Duodenal mucosa (tissue), 2 donors: ENCODE data around the gene LTBP2.

Experiments used
- H3K27ac ChIP-seq: one replicate; pipeline ENCODE4 v1.7.0; 2013; ENCODE audit warnings: low read depth, low read length
- H3K27me3 ChIP-seq, 2 donors: one replicate each; pipeline ENCODE4 v1.7.0; 2013; ENCODE audit warnings: low read length in 2 of 2, control low read depth in 1 of 2; ENCODE audit not compliant: insufficient read depth in 2 of 2, control insufficient read depth in 1 of 2
- H3K36me3 ChIP-seq, 2 donors: one replicate each; pipeline ENCODE4 v1.7.0; 2013; ENCODE audit warnings: low read length in 2 of 2, control low read depth in 1 of 2; ENCODE audit not compliant: insufficient read depth in 2 of 2, control insufficient read depth in 1 of 2
- H3K4me1 ChIP-seq, 2 donors: one replicate each; pipeline ENCODE4 v1.7.0; 2013; ENCODE audit warnings: low read length in 2 of 2, control low read depth in 1 of 2; ENCODE audit not compliant: insufficient read depth in 2 of 2, control insufficient read depth in 1 of 2
- H3K4me3 ChIP-seq, 2 donors: one replicate each; pipeline ENCODE4 v1.7.0; 2013; ENCODE audit warnings: low read length in 2 of 2, low read depth in 1 of 2
- H3K9ac ChIP-seq, 2 donors: one replicate each; pipeline ENCODE4 v1.7.0; 2013; ENCODE audit warnings: low read length in 2 of 2, low read depth in 1 of 2
- H3K9me3 ChIP-seq, 2 donors: one replicate each; pipeline ENCODE4 v1.7.0; 2013; ENCODE audit warnings: low read length in 2 of 2, control low read depth in 1 of 2; ENCODE audit not compliant: control insufficient read depth in 1 of 2

LTBP2 gene

DNA sequence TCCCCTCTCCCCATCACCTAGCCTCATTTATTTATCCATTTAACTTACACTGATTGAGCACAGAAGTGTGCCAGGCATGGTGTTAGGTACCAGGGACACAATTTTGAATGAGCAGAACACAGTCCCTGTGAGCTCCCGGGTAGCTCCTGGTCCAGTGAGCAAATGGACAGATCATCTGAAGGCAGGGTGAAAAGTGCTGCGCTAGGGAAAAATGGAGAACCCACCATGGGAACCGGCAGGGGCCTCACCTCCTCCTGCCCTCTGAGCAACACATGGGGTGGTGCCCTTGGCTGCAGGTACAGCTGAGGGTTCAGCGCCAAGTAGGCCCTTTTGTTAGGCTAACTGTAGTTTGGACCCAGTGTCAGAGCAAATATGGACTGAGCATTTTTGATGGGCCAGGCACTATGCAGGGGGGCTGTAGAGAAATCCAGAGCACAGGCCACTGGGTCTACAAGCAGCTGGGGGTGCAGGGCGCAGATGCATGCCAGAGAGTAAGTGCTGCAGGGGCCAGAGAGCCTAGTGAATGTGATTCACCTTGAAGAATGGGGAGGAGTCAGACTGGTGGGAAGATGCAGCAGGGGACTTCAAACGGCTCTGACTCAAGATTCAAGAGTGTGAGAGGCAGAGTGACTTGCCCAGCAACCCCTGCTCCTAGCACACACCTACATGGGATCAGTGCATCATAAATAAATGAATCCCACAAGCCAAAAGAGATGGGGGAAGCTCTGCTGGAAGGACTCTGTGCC, 28.2 kb downstream of the LTBP2 start:
- Histone ChIP-seq H3K9ac (no peak overlapping the region), H3K36me3 (no peaks in the 10 kb centered on the region), H3K27ac (no peak overlapping the region), H3K4me1 (no peaks in the 10 kb centered on the region), H3K4me3 (no peak overlapping the region), H3K27me3 (no peaks in the 10 kb centered on the region), H3K9me3 (no peaks in the 10 kb centered on the region)

DNA sequence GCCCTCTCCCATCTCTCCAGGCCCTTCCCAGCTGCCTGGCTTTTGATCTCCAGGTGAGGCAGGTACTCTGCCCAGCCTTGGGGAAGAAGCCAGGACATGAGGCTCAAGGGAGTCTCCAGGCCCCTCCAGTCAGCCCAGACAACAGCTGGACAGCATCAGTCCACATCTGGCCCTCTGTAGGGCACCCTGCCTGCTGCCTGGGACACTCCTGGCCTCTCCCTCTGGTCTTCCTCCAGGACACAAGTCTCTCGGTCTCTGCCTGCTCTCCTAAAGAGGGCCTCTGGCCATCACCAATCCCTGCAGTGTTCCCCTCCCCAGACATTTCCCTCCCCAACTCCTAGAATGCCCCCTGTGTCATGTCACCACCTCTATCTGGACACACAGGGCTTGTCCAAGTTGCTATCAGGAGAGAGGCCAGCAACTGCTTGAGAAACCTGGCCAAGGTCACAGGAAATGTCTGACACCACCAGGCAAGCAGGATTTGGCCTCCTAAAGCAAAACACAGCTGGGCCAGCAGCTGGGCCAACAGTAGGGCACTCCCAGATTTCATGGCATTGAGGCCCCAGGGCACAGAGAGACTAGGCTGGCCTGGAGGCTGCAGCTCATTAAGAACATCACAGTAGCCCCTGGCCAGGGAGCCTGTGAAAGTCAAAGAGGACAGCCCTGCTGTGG, 29.0 kb downstream of the LTBP2 start:
- H3K4me3 ChIP-seq: no peak overlapping the region
- no peaks in the 10 kb centered on the region for H3K36me3 ChIP-seq
- H3K9me3 ChIP-seq: no peaks in the 10 kb centered on the region
- H3K4me1 ChIP-seq: no peaks in the 10 kb centered on the region
- no peaks in the 10 kb centered on the region for H3K27me3 ChIP-seq
- H3K9ac ChIP-seq: no peak overlapping the region
- H3K27ac ChIP-seq: no peak overlapping the region

DNA sequence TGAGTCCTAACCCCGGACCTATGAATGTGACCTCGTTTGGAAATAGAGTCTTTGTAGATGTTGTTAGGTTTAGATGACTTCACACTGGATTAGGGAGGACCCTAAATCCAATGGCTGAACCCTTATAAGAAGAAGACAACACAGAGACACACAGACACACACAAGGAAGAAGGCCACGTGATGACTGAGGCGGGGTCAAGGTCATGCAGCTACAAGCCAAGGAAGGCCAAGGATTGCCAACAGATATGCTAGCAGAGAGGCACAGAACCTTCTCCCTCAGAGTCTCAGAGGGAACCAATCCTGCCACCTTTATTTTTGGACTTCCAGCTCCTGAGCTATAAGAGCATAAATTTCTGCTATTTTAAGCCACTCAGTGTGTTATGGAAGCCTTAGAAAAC, 31.8 kb downstream of the LTBP2 start:
- Histone ChIP-seq H3K4me1 (no peaks in the 10 kb centered on the region), H3K9me3 (no peaks in the 10 kb centered on the region), H3K4me3 (no peak overlapping the region), H3K27me3 (no peaks in the 10 kb centered on the region), H3K27ac (no peak overlapping the region), H3K9ac (no peak overlapping the region), H3K36me3 (no peaks in the 10 kb centered on the region)

DNA sequence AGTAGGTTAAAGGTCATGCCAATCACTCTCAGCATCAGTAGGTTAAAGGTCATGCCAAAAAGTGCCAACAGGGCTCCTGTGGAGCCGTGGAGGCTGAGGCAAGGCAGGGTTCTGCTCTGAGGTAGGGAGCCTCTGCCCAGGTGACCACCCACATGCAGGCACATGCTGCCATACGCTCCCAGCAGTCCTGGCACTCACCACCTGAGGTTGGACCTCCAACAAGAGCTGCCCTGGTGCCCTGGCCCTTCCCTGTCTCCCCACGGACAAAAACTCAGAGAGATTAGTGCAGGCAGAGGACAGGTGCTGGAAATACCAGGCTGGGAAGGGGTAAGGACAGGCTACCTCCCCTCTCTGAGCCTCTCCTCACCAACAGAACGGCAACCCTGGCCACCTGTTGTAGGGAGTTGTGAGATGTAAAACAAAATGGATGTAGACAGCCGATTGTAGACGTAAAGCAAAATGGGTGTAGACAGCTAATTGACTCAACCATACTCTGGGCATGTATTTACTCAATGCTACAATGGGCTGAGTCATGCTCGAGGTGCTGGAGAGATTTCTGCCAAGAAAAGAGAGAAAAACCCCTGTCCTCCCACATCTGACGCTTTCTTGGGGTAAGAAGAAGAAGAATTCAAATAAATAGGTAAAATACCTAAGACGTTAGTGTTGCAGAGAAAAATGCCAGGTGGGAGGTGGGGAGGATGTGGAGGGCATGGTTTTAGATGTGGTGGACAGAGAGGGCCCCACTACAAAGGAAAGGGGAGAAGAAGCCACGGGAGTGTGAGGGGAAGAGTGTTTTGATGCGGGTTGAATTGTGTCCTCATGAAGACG, 32.4 kb downstream of the LTBP2 start:
- no peak overlapping the region for H3K4me3 ChIP-seq
- H3K9me3 ChIP-seq: no peaks in the 10 kb centered on the region
- no peak overlapping the region for H3K27ac ChIP-seq
- no peaks in the 10 kb centered on the region for H3K27me3 ChIP-seq
- H3K36me3 ChIP-seq: no peaks in the 10 kb centered on the region
- H3K9ac ChIP-seq: no peak overlapping the region
- no peaks in the 10 kb centered on the region for H3K4me1 ChIP-seq

DNA sequence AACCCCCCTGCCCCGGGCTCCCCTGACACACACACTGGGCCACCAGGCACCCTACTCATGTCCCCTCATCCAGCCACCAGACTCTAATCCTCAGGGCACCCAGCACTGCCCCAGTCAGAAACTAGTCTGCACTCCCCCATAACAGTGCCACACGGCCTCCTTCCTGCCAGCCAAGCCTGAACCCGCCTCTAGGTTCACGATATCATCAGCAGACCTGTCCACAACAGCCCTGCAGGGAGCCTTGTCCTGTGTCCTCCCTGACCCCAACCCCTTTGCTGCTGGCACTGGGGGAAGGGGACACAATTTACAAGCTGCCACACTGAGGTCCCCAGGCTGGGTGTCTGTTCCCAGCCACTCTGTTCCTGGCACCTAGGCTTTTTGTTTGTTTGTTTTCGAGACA, 33.6 kb downstream of the LTBP2 start:
- Histone ChIP-seq H3K27me3 (no peaks in the 10 kb centered on the region), H3K9ac (no peak overlapping the region), H3K4me3 (no peak overlapping the region), H3K36me3 (no peaks in the 10 kb centered on the region), H3K27ac (no peak overlapping the region), H3K9me3 (no peaks in the 10 kb centered on the region), H3K4me1 (peaks cover 0 to 7% of the 10 kb centered on the region in 2 donors)

DNA sequence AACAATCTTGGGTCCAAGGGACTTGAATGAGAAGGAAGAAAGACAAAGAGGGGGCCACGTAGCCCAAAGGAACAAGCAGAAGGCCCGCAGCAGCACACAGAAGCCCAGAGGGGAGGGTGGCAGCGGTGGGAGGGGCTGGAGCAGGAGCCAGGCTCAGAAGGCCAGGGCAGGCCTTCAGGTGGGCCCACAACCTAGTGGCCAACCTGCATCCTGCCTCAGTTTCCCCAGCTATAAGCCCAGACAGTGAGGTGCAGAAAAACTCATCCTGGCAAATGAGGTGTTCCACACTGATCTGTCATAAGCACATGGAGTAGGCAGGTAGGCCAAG, 34.1 kb downstream of the LTBP2 start:
- peaks cover 5 to 12% of the 10 kb centered on the region in 2 donors for H3K4me1 ChIP-seq
- H3K9ac ChIP-seq: no peak overlapping the region
- H3K4me3 ChIP-seq: no peak overlapping the region
- no peaks in the 10 kb centered on the region for H3K36me3 ChIP-seq
- H3K27me3 ChIP-seq: no peaks in the 10 kb centered on the region
- H3K9me3 ChIP-seq: no peaks in the 10 kb centered on the region
- H3K27ac ChIP-seq: no peak overlapping the region

DNA sequence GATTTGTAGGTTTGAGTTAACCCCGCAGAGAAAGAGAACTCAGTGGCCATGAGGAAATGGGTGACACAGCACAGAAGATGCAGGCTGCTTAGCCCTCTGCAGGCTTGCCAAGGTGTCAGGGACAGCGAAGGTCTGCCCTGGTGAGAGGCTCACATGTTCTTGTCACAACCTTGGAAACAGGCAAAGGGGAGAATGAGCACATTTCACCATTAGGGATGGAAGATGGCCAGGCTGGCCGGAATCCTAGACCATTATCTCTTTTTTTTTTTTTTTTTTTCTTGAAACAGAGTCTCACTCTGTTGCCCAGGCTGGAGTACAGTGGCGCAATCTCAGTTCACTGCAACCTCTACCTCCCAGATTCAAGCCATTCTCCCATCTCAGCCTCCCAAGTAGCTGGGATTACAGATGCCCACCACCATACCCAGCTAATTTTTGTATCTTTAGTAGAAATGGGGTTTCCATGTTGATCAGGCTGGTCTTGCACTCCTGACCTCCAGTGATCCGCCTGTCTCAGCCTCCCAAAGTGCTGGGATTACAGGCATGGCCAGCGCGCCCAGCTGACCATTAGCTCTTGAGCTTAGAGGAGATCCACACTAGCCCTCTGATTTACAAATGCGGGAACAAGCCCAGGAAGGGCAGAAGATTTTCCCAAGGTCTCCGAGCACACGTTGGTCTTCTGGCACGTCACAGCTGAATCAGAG, 34.6 kb downstream of the LTBP2 start:
- Histone ChIP-seq H3K9me3 (no peaks in the 10 kb centered on the region), H3K4me3 (no peak overlapping the region), H3K9ac (no peak overlapping the region), H3K27me3 (no peaks in the 10 kb centered on the region), H3K27ac (no peak overlapping the region), H3K4me1 (peaks cover 6 to 14% of the 10 kb centered on the region in 2 donors), H3K36me3 (no peaks in the 10 kb centered on the region)

DNA sequence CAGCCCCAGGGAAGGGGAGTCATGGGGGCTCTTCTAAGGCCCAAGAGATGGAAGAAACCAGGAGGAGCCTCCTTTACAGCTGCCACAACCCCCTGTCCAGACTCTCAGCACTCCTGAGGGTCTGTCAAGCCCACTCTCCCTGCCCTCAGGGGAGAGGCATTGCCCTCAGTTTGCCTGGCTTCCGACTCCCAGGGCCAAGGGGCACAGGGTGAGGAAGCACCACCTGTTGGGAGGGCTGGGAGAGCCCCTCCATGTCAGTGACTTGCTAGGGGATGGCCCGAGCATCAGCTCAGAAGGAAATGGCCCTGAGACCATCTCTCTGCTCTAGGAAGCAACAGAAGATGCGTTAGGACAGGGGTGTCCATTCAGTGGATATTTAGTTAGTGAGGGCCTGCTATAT, 36.1 kb downstream of the LTBP2 start:
- H3K9me3 ChIP-seq: no peaks in the 10 kb centered on the region
- no peaks in the 10 kb centered on the region for H3K36me3 ChIP-seq
- H3K4me3 ChIP-seq: no peak overlapping the region
- H3K4me1 ChIP-seq: peaks cover 6 to 14% of the 10 kb centered on the region in 2 donors
- H3K27ac ChIP-seq: no peak overlapping the region
- H3K9ac ChIP-seq: no peak overlapping the region
- no peaks in the 10 kb centered on the region for H3K27me3 ChIP-seq

DNA sequence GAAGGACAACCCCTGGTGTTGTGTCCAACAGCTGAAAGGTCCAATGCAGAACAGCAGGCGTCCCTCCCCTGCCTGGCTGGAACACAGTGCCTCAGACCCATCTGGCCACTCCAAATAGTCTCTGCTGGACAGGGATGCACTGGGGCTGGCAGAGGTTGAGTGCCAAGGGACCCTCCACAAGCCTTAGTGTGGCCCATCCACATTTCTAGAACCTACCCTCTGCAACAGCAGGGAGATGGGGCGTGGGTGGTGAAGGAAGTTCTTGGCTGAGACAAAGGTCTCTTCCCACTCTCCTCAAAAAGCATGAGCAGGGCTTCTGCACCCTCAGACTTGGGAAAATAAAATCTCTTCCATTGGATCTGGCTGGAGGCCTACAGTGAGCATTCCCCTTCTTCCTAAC, 36.5 kb downstream of the LTBP2 start:
- Histone ChIP-seq H3K4me3 (no peak overlapping the region), H3K9ac (no peak overlapping the region), H3K36me3 (no peaks in the 10 kb centered on the region), H3K4me1 (peaks cover 6 to 14% of the 10 kb centered on the region in 2 donors), H3K9me3 (no peaks in the 10 kb centered on the region), H3K27me3 (no peaks in the 10 kb centered on the region), H3K27ac (no peak overlapping the region)

DNA sequence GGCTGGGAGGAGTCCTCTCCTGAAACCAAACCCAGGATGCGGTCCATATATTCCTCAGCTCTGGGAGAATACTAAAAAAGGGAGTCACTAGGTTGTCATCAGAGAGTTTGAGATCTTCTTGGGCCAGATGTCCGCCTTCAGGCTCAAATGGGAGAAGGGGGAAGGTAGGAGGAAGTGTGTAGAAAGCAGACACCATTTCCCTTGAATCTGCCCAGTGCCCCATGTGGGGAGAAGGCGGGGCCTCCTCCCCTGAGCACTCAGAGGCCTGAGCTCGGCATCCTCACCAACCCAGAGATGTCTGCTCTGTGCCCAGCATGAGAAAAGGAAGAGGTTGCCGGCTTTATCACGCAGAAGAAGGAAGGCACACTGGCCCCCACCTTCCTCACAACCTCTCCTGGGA, 37.3 kb downstream of the LTBP2 start:
- no peak overlapping the region for H3K4me3 ChIP-seq
- no peaks in the 10 kb centered on the region for H3K27me3 ChIP-seq
- H3K27ac ChIP-seq: no peak overlapping the region
- H3K36me3 ChIP-seq: no peaks in the 10 kb centered on the region
- H3K9me3 ChIP-seq: no peaks in the 10 kb centered on the region
- H3K4me1 ChIP-seq: peaks cover 6 to 14% of the 10 kb centered on the region in 2 donors
- H3K9ac ChIP-seq: no peak overlapping the region
